GM21717 (cell line): Measurements from ENCODE around the gene GJC2.
"Not testable (repeated sequence)": the region's sequence is repeated elsewhere in the genome, so short reads cannot be mapped to it uniquely, and the experiment has no call there.

Experiments used
- ATAC-seq: cut with Tn5 transposase; IDR thresholded peaks from one replicate; pipeline ENCODE4 v1.9.1; 2021; ENCODE audit warnings: mild to moderate bottlenecking, moderate library complexity; ENCODE audit not compliant: unreplicated experiment

The GJC2 gene

GRCh38 chr1:228170666-228171065 lies 20.9 kb downstream of the GJC2 start:
- no peak for ATAC-seq

GRCh38 chr1:228171221-228171891 lies 21.6 kb downstream of the GJC2 start:
- no peak for ATAC-seq

- no peak for ATAC-seq
Measured at GRCh38 chr1:228172591-228173527, 23.1 kb downstream of the GJC2 start.

GRCh38 chr1:228173528-228174481 lies 24.1 kb downstream of the GJC2 start:
- ATAC-seq: not testable (repeated sequence)

GRCh38 chr1:228174482-228175315 lies 25.0 kb downstream of the GJC2 start:
- ATAC-seq: no peak

- no peak for ATAC-seq
Measured at GRCh38 chr1:228175316-228176023, 25.7 kb downstream of the GJC2 start.

- ATAC-seq: no peak
Measured at GRCh38 chr1:228176024-228176395, 26.3 kb downstream of the GJC2 start.

- no peak for ATAC-seq
Measured at GRCh38 chr1:228176461-228177182, 26.9 kb downstream of the GJC2 start.

GRCh38 chr1:228177183-228177475 lies 27.4 kb downstream of the GJC2 start:
- ATAC-seq: no peak

GRCh38 chr1:228177721-228178710 lies 28.3 kb downstream of the GJC2 start:
- ATAC-seq: no peak

GRCh38 chr1:228178737-228179684 lies 29.3 kb downstream of the GJC2 start:
- ATAC-seq: no peak

GRCh38 chr1:228180271-228180958 lies 30.7 kb downstream of the GJC2 start:
- ATAC-seq: no peak

- ATAC-seq: no peak
Measured at GRCh38 chr1:228180959-228181644, 31.4 kb downstream of the GJC2 start.

- ATAC-seq: no peak
Measured at GRCh38 chr1:228181645-228182034, 31.9 kb downstream of the GJC2 start.

- ATAC-seq: no peak
Measured at GRCh38 chr1:228182296-228183030, 32.7 kb downstream of the GJC2 start.
